ENCODE data around the gene JPH3. TPM values are rescaled to one million over a fixed set of nuclear protein-coding genes. Genes with fewer than 3 reads are reported as not detected.

The JPH3 gene
- polyA plus RNA-seq, 3 donors, result not detected

GRCh38 chr16:87563022-87563421 is 39.3 kb upstream of the JPH3 start:
- Histone ChIP-seq H3K4me2 (replicated peaks; ENCODE audit: extremely low read depth, low read length, poor library complexity, severe bottlenecking) (no peak overlapping the region), H3K36me3 (replicated peaks in 1 of 2; ENCODE audit: control insufficient read depth in 1 of 2, insufficient read depth in 2 of 2, low read length in 2 of 2) (no peaks in the 10 kb centered on the region), H3K27me3 (ENCODE audit: control insufficient read depth in 2 of 2, insufficient read depth in 2 of 2, low read length in 2 of 2) (no peaks in the 10 kb centered on the region), H3K79me2 (ENCODE audit: insufficient read depth, low read length) (no peaks in the 10 kb centered on the region), H3K9me3 (replicated peaks in 1 of 2; ENCODE audit: control insufficient read depth in 1 of 2, insufficient read depth in 1 of 2, low read length in 2 of 2) (peaks cover 0 to 11% of the 10 kb centered on the region in 2 donors), H3K4me3 (replicated peaks in 1 of 3; ENCODE audit: low read depth in 2 of 3, low read length in 3 of 3) (no peak overlapping the region), H4K20me1 (ENCODE audit: insufficient read depth, low read length) (no peaks in the 10 kb centered on the region), H3K4me1 (ENCODE audit: control insufficient read depth in 1 of 2, insufficient read depth in 2 of 2, low read length in 2 of 2) (peaks cover 0 to 6% of the 10 kb centered on the region in 2 donors), H3K9ac (ENCODE audit: insufficient read depth, low read length, poor library complexity, severe bottlenecking) (no peak overlapping the region), H3K27ac (ENCODE audit: low read depth in 1 of 2, low read length in 2 of 2) (no peak overlapping the region), H2AFZ (ENCODE audit: insufficient read depth, low read depth, low read length, poor library complexity, severe bottlenecking) (no peak overlapping the region)
- Mint-ChIP-seq H3K4me1 (peaks cover 12% of the 10 kb centered on the region), H3K27ac (no peak overlapping the region), H3K9me3 (peaks cover 6 to 19% (median 12%) of the 10 kb centered on the region in 7 donors), H3K4me3 (no peak overlapping the region), H3K27me3 (ENCODE audit: low read depth in 3 of 3) (peaks cover 11 to 14% (median 12%) of the 10 kb centered on the region in 3 donors), H3K36me3 (no peaks in the 10 kb centered on the region)
- intact Hi-C loops (cut with micrococcal nuclease), result no loop called here
- 83% methylated on average over 3 of the region's 6 CpGs for WGBS (ENCODE audit: insufficient coverage)
- DNase-seq, result no peak
- TF ChIP-seq CTCF (IDR thresholded peaks at IDR 0.05), result no peak

- no peak overlapping the region for H3K9ac ChIP-seq (ENCODE audit: insufficient read depth, low read length, poor library complexity, severe bottlenecking)
- peaks cover 0 to 11% of the 10 kb centered on the region in 2 donors for H3K9me3 ChIP-seq (replicated peaks in 1 of 2; ENCODE audit: control insufficient read depth in 1 of 2, insufficient read depth in 1 of 2, low read length in 2 of 2)
- no peak for TF ChIP-seq CTCF (IDR thresholded peaks at IDR 0.05)
- H3K27ac ChIP-seq (ENCODE audit: low read depth in 1 of 2, low read length in 2 of 2), result no peak overlapping the region
- no peak overlapping the region for H2AFZ ChIP-seq (ENCODE audit: insufficient read depth, low read depth, low read length, poor library complexity, severe bottlenecking)
- peaks cover 0 to 6% of the 10 kb centered on the region in 2 donors for H3K4me1 ChIP-seq (ENCODE audit: control insufficient read depth in 1 of 2, insufficient read depth in 2 of 2, low read length in 2 of 2)
- H3K36me3 Mint-ChIP-seq, result no peaks in the 10 kb centered on the region
- no peak overlapping the region for H3K4me2 ChIP-seq (replicated peaks; ENCODE audit: extremely low read depth, low read length, poor library complexity, severe bottlenecking)
- 80% methylated on average over 37 of the region's 44 CpGs for WGBS (ENCODE audit: insufficient coverage)
- no peak overlapping the region for H3K4me3 Mint-ChIP-seq
- intact Hi-C loops (cut with micrococcal nuclease), result no loop called here
- no peaks in the 10 kb centered on the region for H4K20me1 ChIP-seq (ENCODE audit: insufficient read depth, low read length)
- H3K4me1 Mint-ChIP-seq, result peaks cover 12% of the 10 kb centered on the region
- H3K27me3 Mint-ChIP-seq (ENCODE audit: low read depth in 3 of 3), result peaks cover 8 to 12% (median 11%) of the 10 kb centered on the region in 3 donors
- no peaks in the 10 kb centered on the region for H3K36me3 ChIP-seq (replicated peaks in 1 of 2; ENCODE audit: control insufficient read depth in 1 of 2, insufficient read depth in 2 of 2, low read length in 2 of 2)
- H3K4me3 ChIP-seq (replicated peaks in 1 of 3; ENCODE audit: low read depth in 2 of 3, low read length in 3 of 3), result no peak overlapping the region
- H3K27ac Mint-ChIP-seq, result peak overlapping the region in 2 of 7 donors; percentile 42 to 78
- peaks cover 6 to 18% (median 12%) of the 10 kb centered on the region in 7 donors for H3K9me3 Mint-ChIP-seq
- no peaks in the 10 kb centered on the region for H3K27me3 ChIP-seq (ENCODE audit: control insufficient read depth in 2 of 2, insufficient read depth in 2 of 2, low read length in 2 of 2)
- no peak for DNase-seq
- H3K79me2 ChIP-seq (ENCODE audit: insufficient read depth, low read length), result no peaks in the 10 kb centered on the region
These were observed 38.4 kb upstream of the JPH3 start for GRCh38 chr16:87563714-87564523.
